ENCODE data around the gene WFDC5. TPM values are rescaled to one million over a fixed set of nuclear protein-coding genes. Genes with fewer than 3 reads are reported as not detected.

WFDC5 gene
- total RNA-seq, 2 experiments from 2014 or later, result not detected

GRCh38 chr20:45094864-45095574 is 20.0 kb downstream of the WFDC5 start:
- ATAC-seq (no peak), DNase-seq (no peak)
- peaks cover 28% of the 10 kb centered on the region for H3K27me3 Mint-ChIP-seq
- H3K4me1 Mint-ChIP-seq, result peaks cover 14% of the 10 kb centered on the region
- H3K9me3 Mint-ChIP-seq (ENCODE audit: low read depth), result no peaks in the 10 kb centered on the region
- peaks cover 2% of the 10 kb centered on the region for H3K36me3 Mint-ChIP-seq
- no peak overlapping the region for H3K4me3 Mint-ChIP-seq
- H3K27ac Mint-ChIP-seq, result no peak overlapping the region
- CTCF ChIA-PET, result interaction anchor here (0.7 to 10.5 kb wide), 36 partner anchors 8 to 1459 kb away, joined by 3 to 150 read pairs (median 6); partner anchors contain the start of genes PABPC1L and WFDC5

- Mint-ChIP-seq H3K36me3 (peaks cover 2% of the 10 kb centered on the region), H3K9me3 (ENCODE audit: low read depth) (no peaks in the 10 kb centered on the region), H3K27me3 (peaks cover 20% of the 10 kb centered on the region), H3K4me1 (peaks cover 14% of the 10 kb centered on the region), H3K4me3 (no peak overlapping the region), H3K27ac (no peak overlapping the region)
- CTCF ChIA-PET, result interaction anchor here (3.4 to 10.5 kb wide), 5 partner anchors 16 to 82 kb away, joined by 32 to 150 read pairs (median 48); partner anchors contain the start of gene WFDC5
- no peak for ATAC-seq
- no peak for DNase-seq
Observed at GRCh38 chr20:45094201-45094600, 20.8 kb downstream of the WFDC5 start.

- peaks cover 12% of the 10 kb centered on the region for H3K27me3 Mint-ChIP-seq
- H3K36me3 Mint-ChIP-seq, result peaks cover 2% of the 10 kb centered on the region
- H3K4me1 Mint-ChIP-seq, result peaks cover 8% of the 10 kb centered on the region
- no peaks in the 10 kb centered on the region for H3K9me3 Mint-ChIP-seq (ENCODE audit: low read depth)
- H3K4me3 Mint-ChIP-seq, result no peak overlapping the region
- DNase-seq (no peak), ATAC-seq (no peak)
- CTCF ChIA-PET, result interaction anchor here (0.9 to 10.5 kb wide), 3 partner anchors 17 to 82 kb away, joined by 4 to 150 read pairs (median 122); partner anchors contain the start of gene WFDC5
- no peak overlapping the region for H3K27ac Mint-ChIP-seq
Observed at GRCh38 chr20:45092898-45093297, 22.1 kb downstream of the WFDC5 start.

- Mint-ChIP-seq H3K4me3 (no peak overlapping the region), H3K27ac (no peak overlapping the region)
Observed at GRCh38 chr20:45091366-45091765, 23.6 kb downstream of the WFDC5 start.

GRCh38 chr20:45090481-45090880 is 24.5 kb downstream of the WFDC5 start:
- Mint-ChIP-seq H3K4me1 (peaks cover 3% of the 10 kb centered on the region), H3K27ac (no peak overlapping the region), H3K27me3 (no peaks in the 10 kb centered on the region), H3K9me3 (ENCODE audit: low read depth) (no peaks in the 10 kb centered on the region), H3K4me3 (no peak overlapping the region), H3K36me3 (peaks cover 19% of the 10 kb centered on the region)
- DNase-seq (no peak), ATAC-seq (no peak)
- CTCF ChIA-PET, result interaction anchor here (1.5 to 10.5 kb wide), 2 partner anchors 14 to 20 kb away, joined by 3 to 122 read pairs; partner anchors contain the start of gene WFDC5

More at GRCh38 chr20:45091366-45091765, 23.6 kb downstream of the WFDC5 start:
- Mint-ChIP-seq H3K4me1 (peaks cover 5% of the 10 kb centered on the region), H3K9me3 (ENCODE audit: low read depth) (no peaks in the 10 kb centered on the region), H3K27me3 (no peaks in the 10 kb centered on the region), H3K36me3 (peaks cover 10% of the 10 kb centered on the region)
- DNase-seq, result no peak
- no peak for ATAC-seq
- CTCF ChIA-PET, result interaction anchor here (8.1 to 10.5 kb wide), 2 partner anchors 19 to 48 kb away, joined by 122 to 150 read pairs; partner anchors contain the start of gene WFDC5

GRCh38 chr20:45088247-45088646 is 26.7 kb downstream of the WFDC5 start:
- no peaks in the 10 kb centered on the region for H3K27me3 Mint-ChIP-seq
- peaks cover 4% of the 10 kb centered on the region for H3K4me1 Mint-ChIP-seq
- peaks cover 26% of the 10 kb centered on the region for H3K36me3 Mint-ChIP-seq
- H3K4me3 Mint-ChIP-seq, result no peak overlapping the region
- no peaks in the 10 kb centered on the region for H3K9me3 Mint-ChIP-seq (ENCODE audit: low read depth)
- DNase-seq, result no peak
- no peak for ATAC-seq
- H3K27ac Mint-ChIP-seq, result no peak overlapping the region
- CTCF ChIA-PET, result no interaction called here

- ATAC-seq (no peak), DNase-seq (no peak)
- Mint-ChIP-seq H3K27ac (no peak overlapping the region), H3K4me3 (no peak overlapping the region), H3K27me3 (no peaks in the 10 kb centered on the region), H3K4me1 (peaks cover 4% of the 10 kb centered on the region), H3K9me3 (ENCODE audit: low read depth) (no peaks in the 10 kb centered on the region), H3K36me3 (peaks cover 30% of the 10 kb centered on the region)
- CTCF ChIA-PET, result interaction anchor here (2.0 kb wide), 1 partner anchor 8 kb away, joined by 12 read pairs; no protein-coding TSS in a partner anchor
Observed at GRCh38 chr20:45087814-45088213, 27.2 kb downstream of the WFDC5 start.

GRCh38 chr20:45087097-45087790 is 27.7 kb downstream of the WFDC5 start:
- no peak for DNase-seq
- CTCF ChIA-PET, result interaction anchor here (1.6 to 2.0 kb wide), 2 partner anchors 9 to 43 kb away, joined by 5 to 12 read pairs; no protein-coding TSS in a partner anchor
- ATAC-seq, result no peak
- Mint-ChIP-seq H3K4me3 (no peak overlapping the region), H3K27me3 (no peaks in the 10 kb centered on the region), H3K36me3 (peaks cover 36% of the 10 kb centered on the region), H3K4me1 (peaks cover 4% of the 10 kb centered on the region), H3K27ac (no peak overlapping the region), H3K9me3 (ENCODE audit: low read depth) (no peaks in the 10 kb centered on the region)

GRCh38 chr20:45085867-45086266 is 29.1 kb downstream of the WFDC5 start:
- Mint-ChIP-seq H3K4me1 (peaks cover 4% of the 10 kb centered on the region), H3K27ac (no peak overlapping the region), H3K9me3 (ENCODE audit: low read depth) (peaks cover 4% of the 10 kb centered on the region), H3K4me3 (no peak overlapping the region), H3K36me3 (peaks cover 47% of the 10 kb centered on the region), H3K27me3 (no peaks in the 10 kb centered on the region)
- CTCF ChIA-PET, result interaction anchor here (1.6 to 2.0 kb wide), 2 partner anchors 10 to 42 kb away, joined by 5 to 12 read pairs; no protein-coding TSS in a partner anchor
- no peak for DNase-seq
- ATAC-seq, result no peak

GRCh38 chr20:45085289-45085688 is 29.7 kb downstream of the WFDC5 start:
- CTCF ChIA-PET, result no interaction called here

GRCh38 chr20:45083127-45083526 is 31.8 kb downstream of the WFDC5 start:
- Mint-ChIP-seq H3K4me1 (peaks cover 4% of the 10 kb centered on the region), H3K27ac (no peak overlapping the region), H3K9me3 (ENCODE audit: low read depth) (peaks cover 4% of the 10 kb centered on the region)

More at GRCh38 chr20:45085289-45085688, 29.7 kb downstream of the WFDC5 start:
- Mint-ChIP-seq H3K36me3 (peaks cover 51% of the 10 kb centered on the region), H3K4me3 (no peak overlapping the region), H3K27me3 (no peaks in the 10 kb centered on the region), H3K27ac (peak overlapping the region; percentile 14), H3K9me3 (ENCODE audit: low read depth) (peaks cover 4% of the 10 kb centered on the region), H3K4me1 (peaks cover 4% of the 10 kb centered on the region)
- no peak for DNase-seq
- no peak for ATAC-seq

GRCh38 chr20:45082468-45082867 is 32.5 kb downstream of the WFDC5 start:
- CTCF ChIA-PET, result interaction anchor here (1.4 to 2.7 kb wide), 2 partner anchors 14 to 17 kb away, joined by 5 to 15 read pairs; no protein-coding TSS in a partner anchor
- H3K36me3 Mint-ChIP-seq, result peaks cover 64% of the 10 kb centered on the region
- H3K4me3 Mint-ChIP-seq, result no peak overlapping the region
- peaks cover 4% of the 10 kb centered on the region for H3K4me1 Mint-ChIP-seq
- ATAC-seq (no peak), DNase-seq (no peak)
- H3K27ac Mint-ChIP-seq, result no peak overlapping the region
- peaks cover 4% of the 10 kb centered on the region for H3K9me3 Mint-ChIP-seq (ENCODE audit: low read depth)
- no peaks in the 10 kb centered on the region for H3K27me3 Mint-ChIP-seq

More at GRCh38 chr20:45083127-45083526, 31.8 kb downstream of the WFDC5 start:
- DNase-seq, result no peak
- H3K27me3 Mint-ChIP-seq, result no peaks in the 10 kb centered on the region
- CTCF ChIA-PET, result interaction anchor here (1.1 to 2.7 kb wide), 3 partner anchors 13 to 30 kb away, joined by 3 to 15 read pairs (median 5); no protein-coding TSS in a partner anchor
- peaks cover 65% of the 10 kb centered on the region for H3K36me3 Mint-ChIP-seq
- no peak for ATAC-seq
- no peak overlapping the region for H3K4me3 Mint-ChIP-seq
